Transverse colon (tissue), 3 donors: ENCODE results near the gene LRRC17.

ENCODE experiments used
- EP300 ChIP-seq: sonication (generic); formaldehyde crosslinking; IDR thresholded peaks from one replicate; pipeline ENCODE4 v1.6.1; 2017; ENCODE audit warnings: antibody characterized with exemption, low read depth
- POLR2A ChIP-seq: fragments of 450-650 bp; IDR thresholded peaks from one replicate; pipeline ENCODE4 v1.6.1; 2016; ENCODE audit warnings: antibody characterized with exemption, mild to moderate bottlenecking, moderate library complexity
- TF ChIP-seq, protein P1 (sequence below), 5 experiments: fragments of 200-600 bp in 3 of 5; fragments of 450-650 bp in 2 of 5; sonication (generic) in 3 of 5; IDR thresholded peaks; 1 replicate in 2 of 5; 2 replicates in 3 of 5; pipeline ENCODE4 v1.5.1; 2016 to 2017; ENCODE audit warnings: antibody characterized with exemption in 5 of 5, inconsistent platforms in 3 of 5, mild to moderate bottlenecking in 2 of 5, moderate library complexity in 1 of 5

DNA sequence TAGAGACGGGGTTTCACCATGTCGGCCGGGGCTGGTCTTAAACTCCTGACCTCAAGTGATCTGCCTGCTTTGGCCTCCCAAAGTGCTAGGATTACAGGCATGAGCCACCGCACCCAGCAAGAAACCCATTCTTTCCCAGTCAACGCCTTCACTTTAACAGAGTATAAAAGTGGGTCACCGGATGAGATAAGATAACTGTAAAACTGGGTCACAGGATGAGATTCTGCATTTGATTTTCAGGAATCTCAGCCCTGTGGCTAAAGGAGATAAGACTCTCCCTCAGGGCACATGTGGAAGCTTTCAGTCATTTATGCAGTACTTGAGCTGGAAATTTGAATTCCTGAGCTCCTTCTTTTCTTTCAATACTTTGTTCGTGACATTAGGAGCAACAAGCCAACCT lies 70.8 kb downstream of the LRRC17 start:
- TF ChIP-seq, protein P1, sequence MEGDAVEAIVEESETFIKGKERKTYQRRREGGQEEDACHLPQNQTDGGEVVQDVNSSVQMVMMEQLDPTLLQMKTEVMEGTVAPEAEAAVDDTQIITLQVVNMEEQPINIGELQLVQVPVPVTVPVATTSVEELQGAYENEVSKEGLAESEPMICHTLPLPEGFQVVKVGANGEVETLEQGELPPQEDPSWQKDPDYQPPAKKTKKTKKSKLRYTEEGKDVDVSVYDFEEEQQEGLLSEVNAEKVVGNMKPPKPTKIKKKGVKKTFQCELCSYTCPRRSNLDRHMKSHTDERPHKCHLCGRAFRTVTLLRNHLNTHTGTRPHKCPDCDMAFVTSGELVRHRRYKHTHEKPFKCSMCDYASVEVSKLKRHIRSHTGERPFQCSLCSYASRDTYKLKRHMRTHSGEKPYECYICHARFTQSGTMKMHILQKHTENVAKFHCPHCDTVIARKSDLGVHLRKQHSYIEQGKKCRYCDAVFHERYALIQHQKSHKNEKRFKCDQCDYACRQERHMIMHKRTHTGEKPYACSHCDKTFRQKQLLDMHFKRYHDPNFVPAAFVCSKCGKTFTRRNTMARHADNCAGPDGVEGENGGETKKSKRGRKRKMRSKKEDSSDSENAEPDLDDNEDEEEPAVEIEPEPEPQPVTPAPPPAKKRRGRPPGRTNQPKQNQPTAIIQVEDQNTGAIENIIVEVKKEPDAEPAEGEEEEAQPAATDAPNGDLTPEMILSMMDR (IDR thresholded peaks at IDR 0.05): no peak
- no peak for TF ChIP-seq POLR2A
- TF ChIP-seq EP300: no peak
